Choroid plexus epithelial cell (primary cell): ENCODE data around the gene SERPINE2.

Experiments used
- DNase-seq: peaks from one replicate; pipeline ENCODE4 v3.0.0-alpha.2; 2010; ENCODE audit warnings: low read depth
- H3K4me3 ChIP-seq: 2 replicates; pipeline ENCODE4 v1.5.1; 2011; ENCODE audit warnings: low read depth, mild to moderate bottlenecking, control low read depth, low read length, moderate library complexity
- TF ChIP-seq, protein P1 (sequence below): conservative IDR thresholded peaks from 2 replicates; pipeline ENCODE4 v1.5.1; 2011; ENCODE audit warnings: low read depth, mild to moderate bottlenecking, control low read depth, inconsistent platforms, low read length, moderate library complexity

Gene SERPINE2

DNA sequence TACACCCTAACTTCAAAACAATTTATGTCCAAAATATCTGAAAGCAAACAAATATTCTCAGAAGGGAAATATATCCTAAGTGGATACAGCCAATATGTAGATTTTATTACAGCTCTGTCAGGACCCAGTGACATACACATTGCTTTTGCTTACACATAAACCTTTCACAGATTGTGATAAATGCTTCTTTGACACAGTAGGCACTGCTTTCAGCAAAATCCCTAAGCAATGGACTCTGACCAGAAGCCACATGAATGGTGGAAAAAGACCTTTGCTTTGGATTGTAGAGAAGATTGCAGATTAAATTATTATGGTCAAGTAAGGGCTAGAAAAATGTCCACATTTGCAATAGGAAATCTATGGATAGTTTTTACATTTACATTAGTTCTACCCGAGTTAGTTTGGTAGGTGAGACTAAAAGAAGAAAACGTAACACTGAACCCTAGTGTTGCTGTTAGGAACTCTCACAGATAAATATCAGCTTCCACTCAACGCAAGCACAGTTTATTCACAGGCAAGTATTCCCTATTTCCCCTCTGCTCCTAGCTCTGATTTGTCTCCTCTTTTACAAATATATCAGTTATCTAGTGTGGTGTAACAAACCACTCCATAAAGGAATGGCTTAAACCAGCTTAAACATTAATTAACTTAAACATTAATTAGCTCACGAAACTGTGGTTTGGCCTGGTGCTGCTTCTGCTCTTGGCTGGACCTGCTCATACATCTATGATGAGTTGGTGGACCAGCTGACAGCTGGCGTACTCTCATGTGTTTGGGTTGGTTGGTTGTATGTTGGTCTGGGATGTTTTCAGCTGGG, 23.6 kb upstream of the SERPINE2 start:
- H3K4me3 ChIP-seq = no peak overlapping the region
- DNase-seq = no peak
- TF ChIP-seq, protein P1, sequence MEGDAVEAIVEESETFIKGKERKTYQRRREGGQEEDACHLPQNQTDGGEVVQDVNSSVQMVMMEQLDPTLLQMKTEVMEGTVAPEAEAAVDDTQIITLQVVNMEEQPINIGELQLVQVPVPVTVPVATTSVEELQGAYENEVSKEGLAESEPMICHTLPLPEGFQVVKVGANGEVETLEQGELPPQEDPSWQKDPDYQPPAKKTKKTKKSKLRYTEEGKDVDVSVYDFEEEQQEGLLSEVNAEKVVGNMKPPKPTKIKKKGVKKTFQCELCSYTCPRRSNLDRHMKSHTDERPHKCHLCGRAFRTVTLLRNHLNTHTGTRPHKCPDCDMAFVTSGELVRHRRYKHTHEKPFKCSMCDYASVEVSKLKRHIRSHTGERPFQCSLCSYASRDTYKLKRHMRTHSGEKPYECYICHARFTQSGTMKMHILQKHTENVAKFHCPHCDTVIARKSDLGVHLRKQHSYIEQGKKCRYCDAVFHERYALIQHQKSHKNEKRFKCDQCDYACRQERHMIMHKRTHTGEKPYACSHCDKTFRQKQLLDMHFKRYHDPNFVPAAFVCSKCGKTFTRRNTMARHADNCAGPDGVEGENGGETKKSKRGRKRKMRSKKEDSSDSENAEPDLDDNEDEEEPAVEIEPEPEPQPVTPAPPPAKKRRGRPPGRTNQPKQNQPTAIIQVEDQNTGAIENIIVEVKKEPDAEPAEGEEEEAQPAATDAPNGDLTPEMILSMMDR = no peak

GRCh38 chr2:224060783-224061482, 21.8 kb upstream of the SERPINE2 start:
- TF ChIP-seq, protein P1 = no peak
- no peak overlapping the region for H3K4me3 ChIP-seq
- no peak for DNase-seq

DNA sequence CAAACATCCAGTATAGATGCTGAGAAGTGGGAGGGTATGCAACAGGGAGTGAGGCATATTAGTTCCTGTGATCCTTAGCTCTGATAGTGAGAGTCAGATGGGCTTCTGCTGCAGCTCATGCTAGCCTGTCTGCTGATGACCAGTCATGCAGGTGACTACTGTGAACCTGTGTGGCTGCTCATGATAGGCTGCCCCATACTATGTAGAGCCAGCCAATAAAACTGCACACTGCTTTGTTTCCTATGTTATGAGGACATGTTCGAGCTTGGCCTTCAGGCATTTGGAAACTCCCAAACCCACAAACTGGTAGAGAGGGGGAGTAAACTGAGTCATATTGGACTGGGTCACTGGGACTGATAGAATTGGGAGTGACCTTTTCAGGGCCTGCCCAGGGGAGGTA, 20.1 kb upstream of the SERPINE2 start:
- H3K4me3 ChIP-seq = no peak overlapping the region
- DNase-seq = no peak
- TF ChIP-seq, protein P1 = no peak

GRCh38 chr2:224058048-224058775, 19.1 kb upstream of the SERPINE2 start:
- no peak overlapping the region for H3K4me3 ChIP-seq
- DNase-seq = no peak
- TF ChIP-seq, protein P1 = peak; percentile 39

DNA sequence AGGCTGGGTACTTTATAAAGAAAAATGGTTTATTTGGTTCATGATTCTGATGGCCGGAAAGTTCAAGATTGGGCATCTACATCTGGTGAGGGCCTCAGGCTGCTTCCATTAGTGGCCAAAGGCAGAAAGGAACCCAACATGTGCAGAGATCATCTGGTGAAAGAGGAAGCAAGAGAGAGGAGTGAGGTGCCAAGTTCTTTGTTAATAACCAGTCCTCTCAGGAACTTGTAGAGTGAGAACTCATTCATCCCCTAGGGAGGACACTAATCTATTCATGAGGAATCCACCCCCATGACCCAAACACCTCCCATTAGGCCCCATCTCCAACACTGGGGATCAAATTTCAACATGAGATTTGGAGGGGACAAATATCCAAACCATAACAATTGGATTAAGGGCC, 17.8 kb upstream of the SERPINE2 start:
- no peak overlapping the region for H3K4me3 ChIP-seq
- TF ChIP-seq, protein P1 = no peak
- no peak for DNase-seq

GRCh38 chr2:224055101-224055500, 16.0 kb upstream of the SERPINE2 start:
- no peak overlapping the region for H3K4me3 ChIP-seq
- TF ChIP-seq, protein P1 = no peak
- DNase-seq = no peak
